ENCODE results near the gene LRBA. TPM values are rescaled to one million over a fixed set of nuclear protein-coding genes. Genes with fewer than 3 reads are reported as not detected.

The LRBA gene
- total and polyA plus RNA-seq, 2 of the 4 experiments (the other 2 are of a cell fraction), result 10.2 to 51.6 TPM

DNA sequence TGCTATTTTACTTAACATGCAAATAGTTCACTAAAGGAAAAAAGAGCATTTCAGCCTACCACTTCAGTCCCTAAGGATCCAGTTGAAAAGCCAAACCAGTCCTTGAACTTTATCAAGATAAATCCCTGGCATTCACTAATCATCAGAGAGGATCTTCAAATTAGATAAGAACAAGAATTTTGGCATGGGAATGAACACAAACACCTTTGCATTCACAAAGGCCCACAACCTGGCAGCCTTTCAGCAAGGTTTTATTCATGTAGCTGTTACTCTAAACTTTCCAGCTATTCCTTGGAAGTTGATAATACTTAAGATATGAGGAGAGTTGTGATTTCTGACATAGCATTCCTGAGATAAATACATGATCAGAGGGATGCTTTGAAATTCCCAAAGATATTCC, 193.4 kb downstream of the LRBA start:
- Histone ChIP-seq H2BK20ac (ENCODE audit: low read depth, low read length) (no peak overlapping the region), H4K91ac (ENCODE audit: insufficient read depth, low read depth, low read length) (no peak overlapping the region), H2AK9ac (replicated peaks; ENCODE audit: low read depth, low read length, poor library complexity) (no peak overlapping the region), H3K9me3 (ENCODE audit: control insufficient read depth, insufficient read depth, low read length) (no peaks in the 10 kb centered on the region), H3K36me3 (ENCODE audit: control insufficient read depth, insufficient read depth, low read length) (no peaks in the 10 kb centered on the region), H3K4me3 (ENCODE audit: insufficient read depth, low read depth, low read length) (no peak overlapping the region), H2BK5ac (ENCODE audit: low read depth, low read length, poor library complexity, severe bottlenecking) (no peak overlapping the region), H3K9me1 (ENCODE audit: insufficient read depth, low read length) (no peaks in the 10 kb centered on the region), H4K20me1 (ENCODE audit: insufficient read depth, low read length) (no peaks in the 10 kb centered on the region), H2AFZ (replicated peaks; ENCODE audit: low read length, poor library complexity) (no peak overlapping the region), H3K27me3 (ENCODE audit: control insufficient read depth, insufficient read depth, low read length) (no peaks in the 10 kb centered on the region), H3K79me1 (ENCODE audit: low read depth in 1 of 2, low read length in 2 of 2) (no peaks in the 10 kb centered on the region), H4K5ac (ENCODE audit: low read depth, low read length) (no peak overlapping the region), H3K18ac (ENCODE audit: low read depth, low read length) (no peak overlapping the region), H3K4me2 (ENCODE audit: low read depth, low read length) (no peak overlapping the region), H3K4me1 (ENCODE audit: control insufficient read depth, insufficient read depth, low read length) (peaks cover 6% of the 10 kb centered on the region; the same call in 1 of the 2 replicates), H4K8ac (ENCODE audit: low read depth in 2 of 2, low read length in 2 of 2) (no peak overlapping the region), H3K4ac (ENCODE audit: low read depth, low read length) (no peak overlapping the region), H3K56ac (ENCODE audit: extremely low read depth, insufficient read depth, low read length) (no peak overlapping the region), H3K27ac (ENCODE audit: insufficient read depth, low read length) (no peak overlapping the region), H3K14ac (replicated peaks; ENCODE audit: low read depth, low read length) (no peak overlapping the region), H2AK5ac (ENCODE audit: low read depth, low read length) (no peak overlapping the region), H2BK15ac (ENCODE audit: low read depth, low read length) (no peak overlapping the region), H2BK120ac (ENCODE audit: low read depth, low read length) (no peak overlapping the region), H3K23ac (ENCODE audit: low read depth, low read length) (no peak overlapping the region), H3K9ac (ENCODE audit: low read depth, low read length) (no peak overlapping the region)
- no peak for ATAC-seq (ENCODE audit: low read depth)
- in situ Hi-C loops (cut with MboI; ENCODE audit: low sequenced_read_pairs) (no loop called here), dilution Hi-C loops (cut with HindIII; ENCODE audit: low sequenced_read_pairs, unreplicated experiment) (no loop called here), intact Hi-C loops (cut with micrococcal nuclease) (no loop called here)
- no TSS peak for BruUV-seq (replicated peaks)
- no peak for TF ChIP-seq MAZ (IDR thresholded peaks at IDR 0.05; ENCODE audit: borderline replicate concordance, low read depth, low read length)
- TF ChIP-seq CEBPB (IDR thresholded peaks at IDR 0.05; ENCODE audit: low read depth, low read length), result no peak
- no peak for TF ChIP-seq FOS (IDR thresholded peaks at IDR 0.05; ENCODE audit: low read depth, low read length)
- no peak for TF ChIP-seq POLR2A (IDR thresholded peaks at IDR 0.05; ENCODE audit: low read depth, low read length)
- TF ChIP-seq CTCF (conservative IDR thresholded peaks at IDR 0.05; ENCODE audit: low read depth, low read length), result no peak
- TF ChIP-seq SMC3 (IDR thresholded peaks at IDR 0.05; ENCODE audit: low read depth, low read length), result no peak
- ChIA-PET POLR2A (ENCODE audit: unreplicated experiment) (no interaction called here), CTCF (interaction anchor here (0.6 to 0.9 kb wide), 2 partner anchors 13 to 204 kb away, joined by 3 to 6 read pairs; no protein-coding TSS in a partner anchor)
- peak; percentile 1 for DNase-seq
